ENCODE data around the gene OLAH.

The OLAH gene

GRCh38 chr10:15053061-15053460 is 9.3 kb downstream of the OLAH start:
- no peak for TF ChIP-seq CTCF (conservative IDR thresholded peaks at IDR 0.05)
- no peak for TF ChIP-seq ZFX (IDR thresholded peaks at IDR 0.05)
- H3K27ac ChIP-seq = no peak overlapping the region

- TF ChIP-seq CTCF (conservative IDR thresholded peaks at IDR 0.05) = no peak
- no peak for TF ChIP-seq ZFX (IDR thresholded peaks at IDR 0.05)
- H3K27ac ChIP-seq = no peak overlapping the region
These were observed 14.9 kb downstream of the OLAH start for GRCh38 chr10:15058689-15059088.

- TF ChIP-seq ZFX (IDR thresholded peaks at IDR 0.05) (no peak), CTCF (conservative IDR thresholded peaks at IDR 0.05) (no peak)
- no peak overlapping the region for H3K27ac ChIP-seq
These were observed 16.2 kb downstream of the OLAH start for GRCh38 chr10:15059914-15060313.

- TF ChIP-seq CTCF (conservative IDR thresholded peaks at IDR 0.05) (no peak), ZFX (IDR thresholded peaks at IDR 0.05) (no peak)
- H3K27ac ChIP-seq = no peak overlapping the region
These were observed 16.9 kb downstream of the OLAH start for GRCh38 chr10:15060638-15061037.

GRCh38 chr10:15067154-15067553 is 23.4 kb downstream of the OLAH start:
- no peak for TF ChIP-seq ZFX (IDR thresholded peaks at IDR 0.05)
- no peak for TF ChIP-seq CTCF (conservative IDR thresholded peaks at IDR 0.05)
- no peak overlapping the region for H3K27ac ChIP-seq

- H3K27ac ChIP-seq = no peak overlapping the region
- TF ChIP-seq ZFX (IDR thresholded peaks at IDR 0.05) (no peak), CTCF (conservative IDR thresholded peaks at IDR 0.05) (no peak)
These were observed 25.1 kb downstream of the OLAH start for GRCh38 chr10:15068802-15069201.

GRCh38 chr10:15069230-15069629 is 25.5 kb downstream of the OLAH start:
- H3K27ac ChIP-seq = no peak overlapping the region
- TF ChIP-seq ZFX (IDR thresholded peaks at IDR 0.05) (no peak), CTCF (conservative IDR thresholded peaks at IDR 0.05) (no peak; the same call in 1 of the 2 replicates)

Measured in C4-2B (cell line).